NT2/D1 (cell line): Measurements from ENCODE around the gene PIM1.

ENCODE experiments used
- SUZ12 ChIP-seq: IDR thresholded peaks from 2 replicates; pipeline ENCODE4 v1.6.1; 2011; ENCODE audit not compliant: insufficient read length, insufficient read depth; ENCODE audit errors: extremely low read depth
- YY1 ChIP-seq: IDR thresholded peaks from 2 replicates; pipeline ENCODE4 v1.6.1; 2011; ENCODE audit not compliant: insufficient read length, insufficient read depth

DNA sequence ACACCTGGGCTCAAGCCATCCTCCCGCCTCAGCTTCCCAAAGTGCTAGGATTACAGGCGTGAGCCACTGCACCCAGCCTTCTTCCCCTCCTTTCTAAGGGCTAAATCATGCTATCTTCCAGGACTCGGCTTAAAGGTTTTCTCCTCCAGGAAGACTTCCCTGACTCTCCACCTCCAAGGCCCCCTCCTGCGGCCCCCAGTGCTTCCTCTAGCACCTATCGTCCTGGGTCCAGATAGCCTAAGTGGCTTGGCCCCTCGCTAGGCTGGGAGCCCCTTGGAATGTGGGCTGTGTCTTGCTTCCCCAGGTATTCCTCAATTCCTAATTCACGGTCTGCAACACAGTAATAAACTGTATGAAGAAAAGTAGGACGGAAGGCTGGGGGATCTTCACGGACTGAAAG, 36.7 kb downstream of the PIM1 start:
- TF ChIP-seq YY1 (no peak), SUZ12 (no peak)
